SW 1271 (cell line): ENCODE results near the gene DTL.

Experiments used
- DNase-seq, 2 experiments: peaks; one replicate each; lab custom pipeline; 2025; lab: John Stamatoyannopoulos, UW

The DTL gene

GRCh38 chr1:212091438-212092121, 56.0 kb downstream of the DTL start:
- no peak for DNase-seq

- no peak for DNase-seq
Measured at GRCh38 chr1:212097360-212097759, 61.8 kb downstream of the DTL start.

- no peak for DNase-seq
Measured at GRCh38 chr1:212098310-212098709, 62.8 kb downstream of the DTL start.

DNA sequence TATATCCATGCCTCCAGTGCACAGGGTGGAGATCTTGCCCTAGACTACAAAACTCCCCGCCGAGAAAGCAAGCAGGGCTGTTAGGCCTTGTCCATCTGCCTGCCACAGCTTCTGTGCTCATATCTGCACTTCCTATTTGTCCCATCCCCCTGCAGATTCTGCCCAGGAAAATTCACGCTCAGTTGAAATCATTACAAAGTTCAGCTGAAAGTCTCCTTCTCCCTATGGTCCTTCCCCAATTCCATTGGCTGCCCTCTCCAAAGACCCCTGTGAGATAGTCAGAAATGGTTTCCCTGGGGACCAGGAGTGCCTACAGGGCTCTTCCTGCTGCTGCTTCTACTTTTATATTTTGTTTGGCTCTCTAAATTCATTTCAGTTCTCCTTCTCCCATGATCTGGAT, 63.2 kb downstream of the DTL start:
- DNase-seq = no peak

GRCh38 chr1:212101251-212101650, 65.7 kb downstream of the DTL start:
- DNase-seq = no peak

GRCh38 chr1:212101735-212102134, 66.2 kb downstream of the DTL start:
- no peak for DNase-seq

GRCh38 chr1:212104586-212105325, 69.2 kb downstream of the DTL start:
- no peak for DNase-seq

GRCh38 chr1:212106286-212106792, 70.8 kb downstream of the DTL start:
- DNase-seq = no peak

- no peak for DNase-seq
Measured at GRCh38 chr1:212107481-212107880, 71.9 kb downstream of the DTL start.

- no peak for DNase-seq
Measured at GRCh38 chr1:212108187-212108586, 72.6 kb downstream of the DTL start.

GRCh38 chr1:212108981-212109380, 73.4 kb downstream of the DTL start:
- no peak for DNase-seq

DNA sequence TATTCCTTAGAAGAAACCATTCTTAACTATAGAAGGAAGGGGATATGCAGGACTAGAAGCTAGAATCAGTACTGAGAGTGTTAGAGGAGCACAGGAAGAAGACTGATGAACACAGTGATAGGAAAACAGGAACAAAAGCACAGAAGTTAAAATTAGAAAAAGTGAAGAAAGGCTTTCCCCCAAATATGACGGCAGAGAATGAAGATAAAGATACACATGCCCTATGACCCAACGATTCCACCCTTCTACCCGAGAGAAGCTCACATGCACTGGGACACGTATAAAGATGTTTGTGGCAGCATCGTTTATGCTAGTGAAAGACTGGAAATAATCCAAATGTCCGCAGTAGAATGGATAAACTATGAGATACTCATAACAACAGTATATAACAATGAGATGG, 74.2 kb downstream of the DTL start:
- DNase-seq = no peak

- no peak for DNase-seq
Measured at GRCh38 chr1:212110617-212111016, 75.1 kb downstream of the DTL start.

GRCh38 chr1:212111536-212111935, 76.0 kb downstream of the DTL start:
- DNase-seq = no peak

- DNase-seq = no peak
Measured at GRCh38 chr1:212113706-212114105, 78.2 kb downstream of the DTL start.

GRCh38 chr1:212118167-212118871, 82.8 kb downstream of the DTL start:
- no peak for DNase-seq

- DNase-seq = no peak
Measured at GRCh38 chr1:212118872-212119260, 83.3 kb downstream of the DTL start.

GRCh38 chr1:212119397-212119837, 83.9 kb downstream of the DTL start:
- no peak for DNase-seq

- DNase-seq = no peak
Measured at GRCh38 chr1:212119863-212120262, 84.3 kb downstream of the DTL start.

DNA sequence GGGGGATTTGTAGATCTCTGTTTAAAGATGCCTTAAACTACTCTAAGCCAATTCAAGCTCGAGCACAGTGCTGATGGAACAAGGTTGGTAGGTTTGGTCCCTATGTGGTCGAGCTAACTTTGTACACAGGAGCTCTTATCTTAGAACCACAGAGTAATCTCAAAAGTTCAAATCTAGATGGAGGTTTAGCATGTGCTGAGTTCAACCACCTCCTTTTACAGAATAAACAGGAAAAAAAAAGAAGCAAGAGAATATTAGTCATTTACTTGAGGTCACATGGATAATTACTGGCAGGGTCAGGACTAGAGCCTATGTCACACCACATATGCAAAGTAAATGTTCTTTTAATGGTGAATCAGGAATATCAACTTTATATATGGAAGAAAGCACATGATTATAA, 86.2 kb downstream of the DTL start:
- DNase-seq = no peak

GRCh38 chr1:212124690-212125582, 89.4 kb downstream of the DTL start:
- DNase-seq = no peak

DNA sequence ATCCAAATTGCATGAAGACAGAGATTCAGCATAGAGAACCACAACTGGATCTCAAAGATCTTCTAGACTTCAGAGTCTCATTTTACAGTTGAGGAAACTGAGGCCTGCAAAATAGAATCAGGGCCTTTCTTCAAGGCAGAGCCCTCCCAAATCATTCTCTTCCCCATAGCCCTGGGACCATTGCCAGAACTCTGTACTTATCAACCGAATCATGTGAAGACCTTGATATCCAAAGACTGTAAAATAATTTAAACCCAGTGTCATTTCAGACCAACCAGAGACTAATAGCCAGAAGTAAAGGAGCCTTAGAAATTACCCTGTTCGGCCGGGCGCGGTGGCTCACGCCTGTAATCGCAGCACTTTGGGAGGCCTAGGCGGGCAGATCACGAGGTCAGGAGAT, 90.1 kb downstream of the DTL start:
- DNase-seq = no peak
